ENCODE measurements around the gene ZNF699. TPM values are rescaled to one million over a fixed set of nuclear protein-coding genes. Genes with fewer than 3 reads are reported as not detected.

The ZNF699 gene
- total RNA-seq, 1 experiment from 2014 or later: 6.9 TPM

- Histone ChIP-seq H3K27ac (ENCODE audit: low read length) (no peak within 1 kb of the TSS), H3K27me3 (ENCODE audit: low read length) (no peaks in the 10 kb centered on the region), H3K9me3 (ENCODE audit: low read length) (no peaks in the 10 kb centered on the region), H4K20me1 (ENCODE audit: insufficient read depth, low read depth, low read length) (no peaks in the 10 kb centered on the region), H3K36me3 (ENCODE audit: insufficient read depth, low read length) (no peaks in the 10 kb centered on the region), H3K4me2 (ENCODE audit: low read depth, low read length, poor library complexity, severe bottlenecking) (no peak within 1 kb of the TSS), H3K4me1 (ENCODE audit: low read length) (no peaks in the 10 kb centered on the region), H3K4me3 (ENCODE audit: low read length) (no peak within 1 kb of the TSS), H3K79me2 (ENCODE audit: low read length) (no peaks in the 10 kb centered on the region), H3K9me2 (replicated peaks; ENCODE audit: insufficient read depth, low read length) (no peaks in the 10 kb centered on the region), H3K9ac (ENCODE audit: low read length) (no peak within 1 kb of the TSS), H2AFZ (ENCODE audit: low read length) (no peak within 1 kb of the TSS)
- no peak for DNase-seq
These were observed 59.0 kb downstream of the ZNF699 start, which contains the start of gene OR7E24 for GRCh38 chr19:9250630-9251029. TSS of gene OR7E24 (plus strand) at chr19:9250930. CDS start at chr19:9251044, 114 bp downstream.

Other genes starting within 250 kb of the ZNF699 start
- not detected in 2 replicates for gene OR1M1, start 222.8 kb downstream of the ZNF699 start, total RNA-seq (2014; rRNA removed; shearing (Covaris generic); ENCODE audit: low replicate concordance)
- not detected in 2 replicates for gene OR7G2, start 202.4 kb downstream of the ZNF699 start, total RNA-seq (2014; rRNA removed; shearing (Covaris generic); ENCODE audit: low replicate concordance)
- gene OR7G1, start 194.1 kb downstream of the ZNF699 start, total RNA-seq (2014; rRNA removed; shearing (Covaris generic); ENCODE audit: low replicate concordance): not detected in 2 replicates
- gene OR7G3, start 182.9 kb downstream of the ZNF699 start, total RNA-seq (2014; rRNA removed; shearing (Covaris generic); ENCODE audit: low replicate concordance): not detected in 2 replicates
- 26.6 and 48.1 TPM in 2 replicates for gene ZNF317, start 169.4 kb downstream of the ZNF699 start, total RNA-seq (2014; rRNA removed; shearing (Covaris generic); ENCODE audit: low replicate concordance)
- not detected in 2 replicates for gene OR7D2, start 130.9 kb downstream of the ZNF699 start, total RNA-seq (2014; rRNA removed; shearing (Covaris generic); ENCODE audit: low replicate concordance)
- not detected in 2 replicates for gene OR7D4, start 90.2 kb downstream of the ZNF699 start, total RNA-seq (2014; rRNA removed; shearing (Covaris generic); ENCODE audit: low replicate concordance)
- gene OR7E24, start 58.9 kb downstream of the ZNF699 start, total RNA-seq (2014; rRNA removed; shearing (Covaris generic); ENCODE audit: low replicate concordance): not detected in 2 replicates
- gene ZNF559, start 14.3 kb upstream of the ZNF699 start, total RNA-seq (2014; rRNA removed; shearing (Covaris generic); ENCODE audit: low replicate concordance): 8.4 and 42.2 TPM in 2 replicates
- gene ZNF177, start 53.2 kb upstream of the ZNF699 start, total RNA-seq (2014; rRNA removed; shearing (Covaris generic); ENCODE audit: low replicate concordance): 2.5 and 5.0 TPM in 2 replicates
- gene ZNF266, start 125.7 kb upstream of the ZNF699 start, total RNA-seq (2014; rRNA removed; shearing (Covaris generic); ENCODE audit: low replicate concordance): 21.4 and 54.3 TPM in 2 replicates
- gene ZNF560, start 188.8 kb upstream of the ZNF699 start, total RNA-seq (2014; rRNA removed; shearing (Covaris generic); ENCODE audit: low replicate concordance): 0.14 TPM in 1 of 2 replicates, not detected in the other
- gene ZNF426, start 228.8 kb upstream of the ZNF699 start, total RNA-seq (2014; rRNA removed; shearing (Covaris generic); ENCODE audit: low replicate concordance): 5.7 and 8.1 TPM in 2 replicates

All from Karpas-422 (cell line).